HEK293 (cell line): ENCODE measurements around the gene KCP.
A peak's percentile ranks its signal among the peaks of the same experiment; 100 is the strongest.

Experiments used
- CTCF ChIA-PET: fragments of 350-600 bp; formaldehyde crosslinking; extraction: SDS; loops from one replicate; lab custom pipeline; 2021; ENCODE audit warnings: antibody characterized with exemption; lab: Yijun Ruan, JAX
- POLR2A ChIA-PET: fragments of 300-600 bp; formaldehyde crosslinking; extraction: SDS; loops from one replicate; lab custom pipeline; 2020; ENCODE audit warnings: antibody characterized with exemption, inconsistent platforms; lab: Yijun Ruan, JAX
- H3K27ac ChIP-seq: fragments of 200-500 bp; sonication (Bioruptor generic); 2 replicates; pipeline ENCODE4 v1.5.1; 2014; ENCODE audit warnings: low read depth, low read length, control low read depth, inconsistent platforms; ENCODE audit errors: extremely low read depth
- H3K36me3 ChIP-seq, 2 experiments: fragments of 200-500 bp in 1 of 2; sonication (Bioruptor generic) in 1 of 2; 1 replicate in 1 of 2; 2 replicates in 1 of 2; pipeline ENCODE4 v1.5.1; 2014 to 2017; ENCODE audit warnings: inconsistent platforms in 2 of 2, low read length in 2 of 2; ENCODE audit not compliant: control insufficient read depth in 2 of 2, insufficient read depth in 1 of 2
- H3K4me1 ChIP-seq: fragments of 200-500 bp; sonication (Bioruptor generic); 2 replicates; pipeline ENCODE4 v1.5.1; 2014; ENCODE audit warnings: mild to moderate bottlenecking, low read length, inconsistent platforms; ENCODE audit not compliant: control insufficient read depth, insufficient read depth
- H3K4me3 ChIP-seq: 2 replicates; pipeline ENCODE4 v1.5.1; 2011; ENCODE audit warnings: low read depth, mild to moderate bottlenecking, control low read depth, low read length, moderate library complexity
- H3K9me3 ChIP-seq: fragments of 200-500 bp; sonication (Bioruptor generic); 2 replicates; pipeline ENCODE4 v1.5.1; 2014; ENCODE audit warnings: low read depth, low read length, inconsistent platforms; ENCODE audit not compliant: control insufficient read depth, insufficient read depth
- EGR2 ChIP-seq: fragments of 450-650 bp; formaldehyde crosslinking; IDR thresholded peaks from 2 replicates; pipeline ENCODE4 v1.5.1; 2016; ENCODE audit warnings: low read depth, missing biosample characterization, missing genetic modification characterization
- GLI2 ChIP-seq: fragments of 450-650 bp; formaldehyde crosslinking; IDR thresholded peaks from 2 replicates; pipeline ENCODE4; 2017; ENCODE audit warnings: missing biosample characterization, missing genetic modification characterization, low read depth, borderline replicate concordance
- GLIS1 ChIP-seq: fragments of 450-650 bp; formaldehyde crosslinking; IDR thresholded peaks from 2 replicates; pipeline ENCODE4 v1.5.1; 2016; ENCODE audit warnings: missing biosample characterization, missing genetic modification characterization
- HOXD13 ChIP-seq: sonication (generic); formaldehyde crosslinking; IDR thresholded peaks from 2 replicates; pipeline ENCODE4 v1.8.0; 2022; ENCODE audit warnings: missing genetic modification reagents, borderline replicate concordance
- KLF9 ChIP-seq: fragments of 450-650 bp; formaldehyde crosslinking; IDR thresholded peaks from 2 replicates; pipeline ENCODE4 v1.5.1; 2016; ENCODE audit warnings: missing biosample characterization, missing genetic modification characterization, low read depth
- ZBTB8A ChIP-seq: fragments of 450-650 bp; formaldehyde crosslinking; IDR thresholded peaks from 2 replicates; pipeline ENCODE4 v1.5.1; 2016; ENCODE audit warnings: missing biosample characterization, missing genetic modification characterization
- ZFHX2 ChIP-seq: fragments of 450-650 bp; formaldehyde crosslinking; conservative IDR thresholded peaks from 2 replicates; pipeline ENCODE4 v1.5.1; 2016; ENCODE audit warnings: missing biosample characterization, missing genetic modification characterization
- ZNF10 ChIP-seq: fragments of 450-650 bp; formaldehyde crosslinking; IDR thresholded peaks from 2 replicates; pipeline ENCODE4 v1.5.1; 2017; ENCODE audit warnings: missing biosample characterization, missing genetic modification characterization
- ZNF121 ChIP-seq: fragments of 450-650 bp; formaldehyde crosslinking; IDR thresholded peaks from 2 replicates; pipeline ENCODE4 v1.5.1; 2016; ENCODE audit warnings: missing biosample characterization, missing genetic modification characterization
- ZNF132 ChIP-seq: fragments of 450-650 bp; formaldehyde crosslinking; IDR thresholded peaks from 2 replicates; pipeline ENCODE4 v1.5.1; 2017; ENCODE audit warnings: missing biosample characterization, missing genetic modification characterization, borderline replicate concordance
- ZNF138 ChIP-seq: fragments of 450-650 bp; formaldehyde crosslinking; IDR thresholded peaks from 2 replicates; pipeline ENCODE4 v1.5.1; 2016; ENCODE audit warnings: missing biosample characterization, missing genetic modification characterization, borderline replicate concordance
- ZNF184 ChIP-seq: fragments of 450-650 bp; IDR thresholded peaks from 2 replicates; pipeline ENCODE4 v1.5.1; 2018; ENCODE audit warnings: missing biosample characterization, mild to moderate bottlenecking, missing genetic modification characterization
- ZNF202 ChIP-seq: fragments of 450-650 bp; formaldehyde crosslinking; IDR thresholded peaks from 2 replicates; pipeline ENCODE4 v1.5.1; 2016; ENCODE audit warnings: missing biosample characterization, missing genetic modification characterization, borderline replicate concordance
- ZNF239 ChIP-seq: fragments of 450-650 bp; formaldehyde crosslinking; IDR thresholded peaks from 2 replicates; pipeline ENCODE4 v1.5.1; 2016; ENCODE audit warnings: missing biosample characterization, missing genetic modification characterization
- ZNF24 ChIP-seq: fragments of 450-650 bp; formaldehyde crosslinking; IDR thresholded peaks from 2 replicates; pipeline ENCODE4 v1.5.1; 2016; ENCODE audit warnings: missing biosample characterization, missing genetic modification characterization
- ZNF274 ChIP-seq, 2 experiments: fragments of 200-500 bp in 1 of 2; fragments of 450-650 bp in 1 of 2; sonication (Bioruptor generic) in 1 of 2; formaldehyde crosslinking in 1 of 2; IDR thresholded peaks; 2 replicates each; pipeline versions ENCODE4 v1.5.1 to v1.6.1; 2014 to 2016; ENCODE audit warnings: borderline replicate concordance in 1 of 2, inconsistent platforms in 1 of 2, low read length in 1 of 2, missing biosample characterization in 1 of 2, missing genetic modification characterization in 1 of 2
- ZNF350 ChIP-seq: fragments of 450-650 bp; formaldehyde crosslinking; IDR thresholded peaks from 2 replicates; pipeline ENCODE4 v1.5.0; 2017; ENCODE audit warnings: missing biosample characterization, mild to moderate bottlenecking, missing genetic modification characterization
- ZNF654 ChIP-seq: fragments of 450-650 bp; formaldehyde crosslinking; IDR thresholded peaks from 2 replicates; pipeline ENCODE4 v1.5.1; 2016; ENCODE audit warnings: low read depth, missing biosample characterization, missing genetic modification characterization
- ZNF677 ChIP-seq: fragments of 450-650 bp; IDR thresholded peaks from 2 replicates; pipeline ENCODE4 v1.5.0; 2018; ENCODE audit warnings: missing biosample characterization, mild to moderate bottlenecking, missing genetic modification characterization, moderate library complexity
- ZNF701 ChIP-seq: fragments of 450-650 bp; formaldehyde crosslinking; IDR thresholded peaks from 2 replicates; pipeline ENCODE4 v1.5.1; 2016; ENCODE audit warnings: missing biosample characterization, missing genetic modification characterization
- ZNF76 ChIP-seq: fragments of 450-650 bp; formaldehyde crosslinking; IDR thresholded peaks from 2 replicates; pipeline ENCODE4; 2016; ENCODE audit warnings: low read depth, missing biosample characterization, missing genetic modification characterization, borderline replicate concordance
- ZNF768 ChIP-seq: fragments of 450-650 bp; formaldehyde crosslinking; IDR thresholded peaks from 2 replicates; pipeline ENCODE4 v1.5.1; 2018; ENCODE audit warnings: missing biosample characterization, mild to moderate bottlenecking, missing genetic modification characterization
- TF ChIP-seq, protein P1 (sequence below): fragments of 450-650 bp; formaldehyde crosslinking; IDR thresholded peaks from 2 replicates; pipeline ENCODE4 v1.5.1; 2016; ENCODE audit warnings: missing biosample characterization, missing genetic modification characterization
- TF ChIP-seq, protein P2 (sequence below): fragments of 450-650 bp; formaldehyde crosslinking; IDR thresholded peaks from 2 replicates; pipeline ENCODE4 v1.5.1; 2016; ENCODE audit warnings: missing biosample characterization, missing genetic modification characterization
- TF ChIP-seq, protein P3 (sequence below): fragments of 450-650 bp; formaldehyde crosslinking; IDR thresholded peaks from 2 replicates; pipeline ENCODE4 v1.5.1; 2016; ENCODE audit warnings: missing biosample characterization, missing genetic modification characterization

The KCP gene

DNA sequence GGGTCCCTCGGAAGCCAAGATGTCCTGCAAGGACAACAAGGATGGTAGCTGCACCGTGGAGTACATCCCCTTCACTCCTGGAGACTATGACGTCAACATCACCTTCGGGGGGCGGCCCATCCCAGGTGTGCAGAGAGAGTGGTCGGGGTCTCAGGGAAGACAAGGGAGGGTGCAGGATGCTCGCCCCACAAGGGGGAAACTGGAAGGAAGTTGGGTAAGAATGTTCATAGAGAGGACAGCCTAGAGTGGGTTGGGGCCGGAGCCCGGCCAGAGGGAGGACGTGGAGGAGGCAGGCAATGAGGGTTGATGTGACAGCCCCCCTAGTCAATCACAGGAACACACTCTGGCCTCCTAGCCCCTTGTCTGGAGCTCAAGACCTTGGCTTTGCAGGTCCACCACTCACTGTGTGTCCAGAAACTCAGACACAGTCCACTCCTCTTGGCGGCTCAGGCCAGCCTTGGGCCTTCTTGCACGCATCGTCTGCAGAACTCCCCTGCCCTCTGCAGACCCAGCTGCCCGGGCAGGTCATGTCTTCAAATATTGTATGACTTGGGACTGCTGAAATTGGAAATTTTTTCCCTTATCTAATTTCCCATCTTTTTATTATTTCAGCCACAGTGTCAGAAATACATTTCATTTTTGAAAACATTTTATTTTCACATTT is 63.6 kb downstream of the KCP start:
- Histone ChIP-seq H3K4me1 (no peaks in the 10 kb centered on the region), H3K9me3 (no peaks in the 10 kb centered on the region), H3K27ac (no peak overlapping the region), H3K4me3 (no peak overlapping the region), H3K36me3 (peaks cover 0 to 93% of the 10 kb centered on the region in 2 experiments; a peak in 1 of 3 replicates)
- TF ChIP-seq, protein P1, sequence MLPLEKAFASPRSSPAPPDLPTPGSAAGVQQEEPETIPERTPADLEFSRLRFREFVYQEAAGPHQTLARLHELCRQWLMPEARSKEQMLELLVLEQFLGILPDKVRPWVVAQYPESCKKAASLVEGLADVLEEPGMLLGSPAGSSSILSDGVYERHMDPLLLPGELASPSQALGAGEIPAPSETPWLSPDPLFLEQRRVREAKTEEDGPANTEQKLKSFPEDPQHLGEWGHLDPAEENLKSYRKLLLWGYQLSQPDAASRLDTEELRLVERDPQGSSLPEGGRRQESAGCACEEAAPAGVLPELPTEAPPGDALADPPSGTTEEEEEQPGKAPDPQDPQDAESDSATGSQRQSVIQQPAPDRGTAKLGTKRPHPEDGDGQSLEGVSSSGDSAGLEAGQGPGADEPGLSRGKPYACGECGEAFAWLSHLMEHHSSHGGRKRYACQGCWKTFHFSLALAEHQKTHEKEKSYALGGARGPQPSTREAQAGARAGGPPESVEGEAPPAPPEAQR (tag by site-specific recombination): no peak
- no peak for TF ChIP-seq GLIS1 (tag by site-specific recombination)
- TF ChIP-seq ZNF274 (IDR thresholded peaks at IDR 0.05; ENCODE audit: low read length): no peak
- TF ChIP-seq ZNF274 (tag by site-specific recombination; IDR thresholded peaks at IDR 0.05; ENCODE audit: borderline replicate concordance): no peak
- no peak for TF ChIP-seq ZNF138 (tag by site-specific recombination)
- no peak for TF ChIP-seq ZNF701 (tag by site-specific recombination)
- no peak for TF ChIP-seq ZBTB8A
- no peak for TF ChIP-seq ZNF24 (tag by site-specific recombination)
- CTCF ChIA-PET: interaction anchor here (0.6 kb wide), 1 partner anchor 124 kb away, joined by 3 read pairs; no protein-coding TSS in a partner anchor
- POLR2A ChIA-PET: interaction anchor here (0.6 kb wide), 1 partner anchor 15 kb away, joined by 3 read pairs; no protein-coding TSS in a partner anchor

DNA sequence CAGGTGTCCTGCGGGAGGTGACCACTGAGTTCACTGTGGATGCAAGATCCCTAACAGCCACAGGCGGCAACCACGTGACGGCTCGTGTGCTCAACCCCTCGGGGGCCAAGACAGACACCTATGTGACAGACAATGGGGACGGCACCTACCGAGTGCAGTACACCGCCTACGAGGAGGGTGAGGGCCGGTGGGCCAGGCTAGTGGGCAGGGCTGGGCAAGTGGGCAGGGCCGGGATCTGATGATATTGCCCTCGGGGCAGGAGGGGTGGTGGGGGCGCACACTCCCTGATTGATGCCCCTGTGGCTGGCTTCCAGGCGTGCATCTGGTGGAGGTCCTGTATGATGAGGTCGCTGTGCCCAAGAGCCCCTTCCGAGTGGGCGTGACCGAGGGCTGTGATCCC is 64.5 kb downstream of the KCP start:
- no peak for TF ChIP-seq ZBTB8A
- TF ChIP-seq KLF9 (tag by site-specific recombination): 0 out of 2 replicates have a peak, but pooled peaks have one; percentile 32
- no peak for TF ChIP-seq ZNF350 (tag by site-specific recombination)
- peak; percentile 59 for TF ChIP-seq EGR2 (tag by site-specific recombination)
- peak; percentile 58 for TF ChIP-seq ZFHX2 (tag by site-specific recombination)
- no peak for TF ChIP-seq ZNF121
- TF ChIP-seq, protein P2, sequence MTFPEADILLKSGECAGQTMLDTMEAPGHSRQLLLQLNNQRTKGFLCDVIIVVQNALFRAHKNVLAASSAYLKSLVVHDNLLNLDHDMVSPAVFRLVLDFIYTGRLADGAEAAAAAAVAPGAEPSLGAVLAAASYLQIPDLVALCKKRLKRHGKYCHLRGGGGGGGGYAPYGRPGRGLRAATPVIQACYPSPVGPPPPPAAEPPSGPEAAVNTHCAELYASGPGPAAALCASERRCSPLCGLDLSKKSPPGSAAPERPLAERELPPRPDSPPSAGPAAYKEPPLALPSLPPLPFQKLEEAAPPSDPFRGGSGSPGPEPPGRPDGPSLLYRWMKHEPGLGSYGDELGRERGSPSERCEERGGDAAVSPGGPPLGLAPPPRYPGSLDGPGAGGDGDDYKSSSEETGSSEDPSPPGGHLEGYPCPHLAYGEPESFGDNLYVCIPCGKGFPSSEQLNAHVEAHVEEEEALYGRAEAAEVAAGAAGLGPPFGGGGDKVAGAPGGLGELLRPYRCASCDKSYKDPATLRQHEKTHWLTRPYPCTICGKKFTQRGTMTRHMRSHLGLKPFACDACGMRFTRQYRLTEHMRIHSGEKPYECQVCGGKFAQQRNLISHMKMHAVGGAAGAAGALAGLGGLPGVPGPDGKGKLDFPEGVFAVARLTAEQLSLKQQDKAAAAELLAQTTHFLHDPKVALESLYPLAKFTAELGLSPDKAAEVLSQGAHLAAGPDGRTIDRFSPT: 0 out of 2 replicates have a peak, but pooled peaks have one; percentile 28
- no peak for TF ChIP-seq HOXD13 (CRISPR knock-in tag)
- ChIA-PET CTCF (interaction anchor here (0.5 kb wide), 1 partner anchor 246 kb away, joined by 3 read pairs; no protein-coding TSS in a partner anchor), POLR2A (no interaction called here)
- Histone ChIP-seq H3K36me3 (peaks cover 0 to 94% of the 10 kb centered on the region in 2 experiments; a peak in 1 of 3 replicates), H3K9me3 (no peaks in the 10 kb centered on the region), H3K4me3 (no peak overlapping the region), H3K4me1 (no peaks in the 10 kb centered on the region), H3K27ac (no peak overlapping the region)

DNA sequence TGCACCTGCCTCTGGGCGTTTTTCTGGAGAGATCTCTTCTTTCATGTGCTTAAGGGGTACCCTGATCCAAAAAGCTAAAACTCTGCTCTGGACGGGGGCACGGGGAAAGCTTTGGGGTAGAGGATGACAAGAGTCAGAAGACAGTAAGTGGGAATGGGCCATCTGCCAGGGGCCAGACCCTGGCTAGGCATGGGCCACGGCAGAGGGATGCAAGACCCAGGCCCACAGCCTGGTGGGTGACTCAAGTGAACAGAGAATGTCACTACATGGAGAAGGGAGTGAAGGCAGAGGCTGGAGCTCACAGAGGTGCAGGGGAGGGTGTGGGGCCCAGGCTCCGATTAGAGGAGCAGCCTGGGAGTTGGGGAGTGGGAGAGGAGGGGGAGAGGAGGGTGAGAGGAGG is 65.0 kb downstream of the KCP start:
- no peak overlapping the region for H3K4me3 ChIP-seq
- no peak for TF ChIP-seq ZNF184 (tag by site-specific recombination)
- TF ChIP-seq ZNF76 (tag by site-specific recombination): no peak
- TF ChIP-seq GLI2: no peak
- TF ChIP-seq ZNF677 (tag by site-specific recombination): no peak
- TF ChIP-seq ZNF768 (tag by site-specific recombination): no peak
- TF ChIP-seq ZNF654 (tag by site-specific recombination): no peak
- TF ChIP-seq ZNF202 (tag by site-specific recombination): no peak
- TF ChIP-seq ZNF239: no peak
- TF ChIP-seq, protein P3, sequence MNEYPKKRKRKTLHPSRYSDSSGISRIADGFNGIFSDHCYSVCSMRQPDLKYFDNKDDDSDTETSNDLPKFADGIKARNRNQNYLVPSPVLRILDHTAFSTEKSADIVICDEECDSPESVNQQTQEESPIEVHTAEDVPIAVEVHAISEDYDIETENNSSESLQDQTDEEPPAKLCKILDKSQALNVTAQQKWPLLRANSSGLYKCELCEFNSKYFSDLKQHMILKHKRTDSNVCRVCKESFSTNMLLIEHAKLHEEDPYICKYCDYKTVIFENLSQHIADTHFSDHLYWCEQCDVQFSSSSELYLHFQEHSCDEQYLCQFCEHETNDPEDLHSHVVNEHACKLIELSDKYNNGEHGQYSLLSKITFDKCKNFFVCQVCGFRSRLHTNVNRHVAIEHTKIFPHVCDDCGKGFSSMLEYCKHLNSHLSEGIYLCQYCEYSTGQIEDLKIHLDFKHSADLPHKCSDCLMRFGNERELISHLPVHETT: no peak
- TF ChIP-seq ZNF132: no peak
- TF ChIP-seq ZNF10: no peak

More for the DNA sequence above, 65.0 kb downstream of the KCP start:
- Histone ChIP-seq H3K27ac (no peak overlapping the region), H3K9me3 (no peaks in the 10 kb centered on the region), H3K36me3 (peaks cover 0 to 94% of the 10 kb centered on the region in 2 experiments; a peak in 1 of 3 replicates), H3K4me1 (no peaks in the 10 kb centered on the region)
- ChIA-PET POLR2A (no interaction called here), CTCF (interaction anchor here (0.5 kb wide), 1 partner anchor 246 kb away, joined by 3 read pairs; no protein-coding TSS in a partner anchor)
